Left colon (tissue), 2 donors: ENCODE results near the gene JKAMP. TPM values are rescaled to one million over a fixed set of nuclear protein-coding genes. Genes with fewer than 3 reads are reported as not detected.

Source experiments
- ATAC-seq: fragments of 200-7000 bp; cut with Tn5 transposase; one replicate; pipeline ENCODE4 v1.9.1; 2020; ENCODE audit warnings: mild to moderate bottlenecking, moderate library complexity
- DNase-seq, 2 donors: peaks; one replicate each; pipeline ENCODE4 v3.0.0-alpha.2; 2020
- intact Hi-C, 2 donors: fragments of 100-400 bp; cut with DNase I in 1 of 2; cut with micrococcal nuclease in 1 of 2; formaldehyde crosslinking; loops; one replicate each; pipeline versions ENCODE4 v1.11.2 to v1.14.0; 2022; cut with DNase I, micrococcal nuclease
- total RNA-seq, 2 donors: library from RNA; stranded (reverse); fragmentation: NEBNext Ultra II Directional; extraction: Animal tissue kit (Norgen Biotek cat#: 25700); gene quantifications; one replicate each; pipeline ENCODE4 v1.2.1, GENCODE V29; 2021
- donor health status: DM: no; HTN: no; CAD: no.
- donor health status: DM: yes; HTN: yes; CAD: no.

The JKAMP gene
- total RNA-seq, 2 donors from 2014 or later: 33.6 to 40.8 TPM

DNA sequence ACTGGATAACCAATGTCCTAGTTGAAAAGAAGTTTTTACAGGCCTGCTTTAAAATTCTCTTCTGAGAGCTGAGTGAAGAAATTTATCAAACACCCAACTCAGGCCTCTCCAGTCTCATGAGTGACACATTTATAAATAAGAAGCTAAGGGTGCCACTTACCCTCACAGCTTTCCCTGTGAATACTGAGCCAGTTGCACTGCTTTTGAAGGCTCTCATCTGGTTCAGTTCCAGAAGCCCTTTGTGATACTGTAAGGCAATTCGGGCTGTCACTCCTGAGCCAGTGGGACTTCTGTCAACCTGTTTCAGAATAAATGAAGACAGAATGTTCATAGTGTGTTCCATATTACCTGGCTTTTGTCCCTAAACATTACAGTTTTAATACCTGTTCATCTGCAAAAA, 8.6 kb upstream of the JKAMP start:
- DNase-seq (no peak), ATAC-seq (no peak)
- intact Hi-C loops: no loop called here

DNA sequence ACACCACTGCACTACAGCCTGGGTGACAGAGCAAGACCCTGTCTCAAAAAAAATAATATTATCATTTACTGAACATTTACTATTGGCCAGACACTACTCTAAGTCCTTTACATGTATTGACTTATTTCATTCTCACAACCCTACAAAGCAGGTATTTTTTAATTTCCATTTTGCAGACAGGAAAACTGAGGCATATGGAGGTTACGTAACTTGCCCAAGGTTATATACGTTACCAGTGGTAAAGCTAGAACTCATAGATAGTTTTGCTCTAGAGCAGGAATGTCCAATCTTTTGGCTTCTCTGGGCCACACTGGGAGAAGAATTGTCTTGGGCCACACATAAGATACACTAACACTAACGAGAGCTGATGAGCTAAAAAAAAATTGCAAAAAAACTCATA, 5.8 kb upstream of the JKAMP start:
- DNase-seq (no peak), ATAC-seq (no peak)
- intact Hi-C loops: no loop called here

DNA sequence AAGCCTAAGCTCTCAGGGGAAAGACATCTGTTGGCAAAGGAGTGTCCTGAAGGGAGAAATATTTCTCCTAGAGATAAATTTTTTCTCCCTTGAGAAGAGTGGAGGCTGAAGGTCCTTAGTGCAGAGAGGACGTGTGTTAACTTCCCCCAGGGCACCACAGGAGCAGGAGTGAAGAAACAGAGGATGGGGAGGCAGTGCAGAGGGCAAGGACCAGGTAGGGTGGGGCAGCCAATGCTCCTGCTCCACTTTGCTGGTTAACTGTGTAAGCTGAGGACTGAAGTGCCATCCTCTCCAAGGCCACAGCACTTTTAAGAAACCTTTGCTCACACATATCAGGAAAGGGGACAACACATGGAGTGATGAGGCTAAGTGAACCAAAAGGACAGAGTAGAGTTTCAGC, 4.2 kb upstream of the JKAMP start:
- ATAC-seq: no peak
- intact Hi-C loops: no loop called here
- no peak for DNase-seq

DNA sequence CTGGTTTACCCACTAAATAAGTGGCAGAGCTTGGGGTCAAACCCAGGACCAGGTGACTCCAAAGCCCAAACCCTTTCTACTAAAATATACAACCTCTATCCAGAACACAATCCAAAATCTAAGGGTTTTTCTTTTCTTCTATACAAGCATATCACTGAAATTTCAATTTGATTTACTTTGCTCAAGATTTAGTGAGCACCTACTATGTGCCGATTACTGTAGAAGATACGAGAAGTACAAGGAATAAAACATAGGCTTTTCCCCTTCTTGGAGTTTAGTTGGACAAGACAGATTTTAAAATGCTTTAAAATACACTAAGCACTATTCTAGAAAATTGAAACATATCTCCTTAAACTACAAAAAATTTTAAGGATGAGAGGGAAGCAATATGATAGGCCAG, 2.9 kb upstream of the JKAMP start:
- DNase-seq: no peak
- intact Hi-C loops: no loop called here
- ATAC-seq: no peak

DNA sequence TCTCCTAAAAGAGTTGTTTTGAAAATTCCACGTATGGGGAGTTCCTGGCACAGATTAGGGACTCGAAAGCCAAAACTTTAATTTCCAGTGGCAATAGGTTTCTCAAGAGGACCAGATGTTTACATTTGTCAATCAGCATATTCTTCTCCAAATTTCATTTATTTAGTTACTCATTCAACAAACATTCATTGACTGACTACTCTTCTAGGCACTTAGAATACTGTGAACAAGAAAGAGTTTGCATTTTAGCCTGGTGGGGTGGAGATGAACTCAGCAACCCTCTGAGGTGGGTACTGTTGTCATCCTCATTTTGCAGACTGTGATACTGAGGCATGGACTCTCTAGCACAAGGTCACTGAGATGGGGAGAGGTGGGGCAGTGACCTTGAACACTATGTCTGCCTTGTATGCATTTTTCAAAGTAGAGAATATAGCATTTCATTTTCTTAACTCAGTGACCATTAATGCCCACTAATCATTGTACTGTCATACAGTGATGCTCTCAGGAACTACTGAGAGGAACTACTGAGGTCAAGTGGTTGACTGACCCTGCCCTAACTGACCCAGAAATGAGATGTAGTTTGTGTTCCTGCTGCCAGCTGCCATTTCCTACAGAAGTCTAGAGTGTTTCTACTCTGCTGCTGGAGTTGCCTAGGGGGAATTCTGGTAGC, 2.3 kb upstream of the JKAMP start:
- no peak for DNase-seq
- no peak for ATAC-seq
- intact Hi-C loops: no loop called here

DNA sequence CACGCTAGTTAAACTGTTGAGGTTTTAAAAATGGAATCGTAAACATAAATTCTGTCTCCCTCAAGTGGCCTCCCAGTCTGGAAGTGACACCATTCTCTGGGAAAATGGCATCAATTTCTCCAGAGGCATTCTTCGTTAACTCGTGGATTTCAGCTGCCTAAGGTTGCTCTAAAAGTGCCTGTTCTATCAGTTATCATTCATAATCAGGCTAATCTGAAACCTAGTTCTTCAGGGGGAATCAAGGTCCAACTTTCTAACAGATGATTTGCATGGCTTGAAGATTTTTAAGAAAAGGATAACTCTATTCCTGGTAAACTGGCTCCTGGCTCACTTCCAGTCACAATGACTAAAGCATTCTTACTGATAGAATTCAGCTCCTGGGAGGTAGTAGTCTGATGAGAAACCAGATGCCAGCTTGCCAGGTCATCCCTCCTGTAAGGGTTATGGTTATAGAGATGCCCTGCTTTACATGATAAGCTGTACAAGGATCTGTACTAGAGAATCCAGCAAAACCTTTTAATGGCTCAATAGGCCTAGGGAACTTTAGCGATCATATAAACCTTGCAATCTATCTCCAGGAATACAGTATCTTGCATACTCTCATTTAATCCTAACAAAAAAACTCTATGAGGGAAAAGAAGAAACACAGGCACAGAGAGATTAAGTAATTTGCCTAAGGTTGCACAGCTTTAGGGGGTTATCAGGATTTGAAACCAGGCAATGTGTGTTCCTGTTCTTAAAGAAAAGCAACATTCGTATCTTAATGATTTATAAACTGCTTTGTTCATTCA, 1.6 kb upstream of the JKAMP start:
- intact Hi-C loops: no loop called here
- DNase-seq (no peak), ATAC-seq (no peak)

DNA sequence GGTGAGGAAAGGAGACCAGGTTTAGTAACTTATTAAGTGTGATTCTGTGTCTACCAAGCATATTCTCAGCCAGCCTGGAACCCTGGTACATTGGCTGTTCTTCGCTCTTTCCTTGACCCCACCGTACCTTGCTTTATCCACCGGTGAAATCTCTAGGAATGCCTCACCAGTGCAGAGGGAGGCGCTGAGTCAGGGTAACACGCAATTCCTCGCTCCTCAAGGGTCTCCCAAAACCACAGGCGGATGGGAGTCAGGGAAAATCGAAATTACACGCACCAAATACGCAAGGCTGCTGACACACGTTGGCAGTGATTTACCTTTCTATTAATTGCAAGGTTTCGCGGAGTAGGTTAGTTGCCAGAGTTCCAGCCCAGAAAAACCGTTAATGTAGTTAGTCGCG, 954 bp upstream of the JKAMP start:
- ATAC-seq: no peak
- intact Hi-C loops: no loop called here
- DNase-seq: no peak

DNA sequence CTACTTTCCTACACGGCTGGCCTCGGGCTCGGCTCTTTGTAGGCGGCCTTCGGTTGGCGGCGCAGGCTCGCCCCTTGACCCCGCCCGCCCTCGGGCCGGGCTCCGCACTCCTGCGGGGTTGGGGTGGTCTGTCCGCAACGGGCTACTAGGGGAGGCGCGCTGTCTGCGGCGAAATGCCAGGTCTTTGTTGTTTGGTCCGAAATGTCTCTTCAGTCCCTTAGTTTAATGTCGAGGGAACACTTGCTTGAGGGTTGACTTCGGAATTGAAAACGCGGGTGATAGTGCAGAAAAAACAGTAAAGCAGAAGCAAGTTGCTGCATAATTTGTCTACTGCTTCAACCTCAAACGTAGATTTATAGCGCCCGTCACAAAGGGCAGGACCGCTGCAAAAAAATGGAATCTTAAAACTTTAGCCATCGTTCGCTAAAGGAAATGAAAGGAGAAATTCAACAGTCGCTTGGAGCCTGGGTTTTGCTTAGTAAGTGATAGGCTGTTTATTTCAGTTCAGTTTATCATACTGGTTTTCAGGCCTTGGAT, 390 bp downstream of the JKAMP start:
- DNase-seq: no peak
- ATAC-seq: peak; percentile 58
- intact Hi-C loops: no loop called here

DNA sequence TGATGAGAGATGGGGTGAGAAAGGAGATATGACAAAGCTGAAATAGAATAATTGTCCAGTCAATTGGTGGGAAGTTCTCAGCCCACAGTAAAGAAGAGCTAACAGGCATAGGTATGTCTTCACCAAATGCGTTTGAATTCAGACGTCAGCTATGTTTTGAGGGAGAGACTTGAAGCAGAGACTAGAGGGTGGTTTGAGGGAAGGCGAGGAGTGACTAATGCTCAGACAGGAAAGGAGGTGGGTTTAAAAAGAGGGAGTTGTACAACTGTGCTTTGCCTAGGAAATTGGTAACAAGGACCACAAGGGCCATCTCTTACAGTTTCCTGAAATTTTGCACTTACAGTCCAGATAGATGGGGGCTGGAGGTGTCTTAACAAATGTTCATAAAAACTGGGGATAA, 6.4 kb downstream of the JKAMP start:
- no peak for DNase-seq
- intact Hi-C loops: no loop called here
- no peak for ATAC-seq

DNA sequence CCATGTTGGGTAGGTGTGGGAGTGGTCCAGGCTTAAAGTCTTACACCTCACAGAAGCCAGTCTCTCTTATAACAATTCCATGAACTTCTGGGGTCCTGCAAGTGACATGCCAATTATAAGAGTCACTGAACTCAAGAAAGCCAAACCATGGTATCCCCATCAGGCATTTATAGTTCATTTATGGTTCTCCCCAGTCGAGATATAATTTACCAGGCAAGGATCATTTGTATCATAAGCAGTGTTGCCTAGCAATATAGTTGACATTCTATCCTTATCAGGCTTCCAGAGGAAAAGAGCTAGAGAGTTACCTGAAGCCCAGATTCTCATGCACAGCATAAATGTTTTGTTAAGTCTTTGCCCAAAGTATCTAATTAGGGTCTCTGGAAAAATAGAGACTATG, 8.1 kb downstream of the JKAMP start:
- intact Hi-C loops: no loop called here
- DNase-seq (no peak), ATAC-seq (no peak)

DNA sequence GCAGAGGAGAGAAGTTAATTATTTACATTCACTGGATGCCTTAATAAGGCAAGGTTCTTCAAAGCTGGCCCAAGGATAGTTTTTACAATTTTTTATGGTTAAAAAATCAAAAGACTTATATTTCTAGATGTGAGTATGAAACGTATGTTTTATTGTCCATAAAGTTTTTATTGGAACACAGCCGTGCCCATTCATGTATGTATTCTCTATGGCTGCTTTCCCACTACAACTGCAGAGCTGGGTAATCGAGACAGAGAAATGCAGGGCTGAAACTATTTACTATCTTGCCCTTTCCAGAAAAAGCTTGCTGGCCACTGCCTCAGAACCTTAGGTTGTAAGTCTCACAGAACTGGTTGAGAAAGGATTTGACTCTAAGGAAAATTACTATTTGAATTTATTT, 16.4 kb downstream of the JKAMP start:
- DNase-seq: no peak
- intact Hi-C loops: no loop called here
- ATAC-seq: peak; percentile 93

DNA sequence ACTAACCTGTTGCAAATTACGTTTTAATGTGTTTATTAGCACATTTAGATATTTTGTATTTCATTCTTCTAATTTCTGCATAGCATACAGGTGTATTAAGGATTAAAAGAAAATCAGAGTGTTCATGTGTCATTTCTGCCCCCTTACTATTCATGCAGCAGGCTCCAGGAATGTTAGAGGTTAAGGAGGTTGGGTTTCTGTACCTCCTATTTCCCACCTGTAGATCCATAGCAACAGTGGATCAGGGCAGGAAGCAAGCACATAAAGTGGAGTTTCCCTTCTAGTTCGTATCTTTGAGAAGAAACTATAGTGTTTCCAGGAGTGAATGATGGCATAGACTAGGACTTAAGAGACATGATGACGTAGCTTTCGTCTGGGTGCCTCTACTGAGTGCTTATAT, 18.9 kb downstream of the JKAMP start:
- no peak for DNase-seq
- intact Hi-C loops: no loop called here
- ATAC-seq: no peak

DNA sequence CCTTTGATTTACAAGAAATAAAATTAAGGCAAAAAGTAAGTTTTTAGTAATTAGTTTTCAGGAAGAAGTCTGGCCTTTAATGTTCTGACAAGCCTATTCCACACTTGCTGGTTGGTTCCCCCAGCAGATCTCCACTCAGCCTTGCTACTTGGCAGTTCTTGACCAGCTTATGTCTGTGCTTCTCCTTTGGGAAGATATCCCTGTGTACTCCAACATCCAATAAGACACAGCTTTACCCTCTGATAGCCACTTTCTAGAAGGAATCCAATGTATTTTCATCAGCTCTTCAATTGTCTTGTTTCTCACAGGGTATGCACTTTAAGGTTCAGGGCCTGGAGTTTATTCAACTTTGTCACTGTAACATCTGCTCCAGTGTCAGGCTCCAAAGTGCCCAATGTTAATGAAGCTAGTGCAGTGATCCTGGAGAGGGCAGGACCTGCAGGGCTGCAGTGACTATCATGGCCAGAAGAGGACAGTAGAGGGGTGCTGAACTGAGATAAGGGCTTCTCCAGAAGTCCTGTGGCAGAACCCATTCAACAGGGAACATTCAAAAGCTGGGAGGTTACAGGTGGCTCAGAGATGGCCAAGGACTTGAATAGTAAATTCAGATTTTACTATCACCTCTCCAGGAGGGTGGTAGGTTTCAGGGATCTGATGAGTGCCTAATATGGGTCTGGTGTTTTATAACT, 22.9 kb downstream of the JKAMP start:
- peak; percentile 92 for ATAC-seq
- intact Hi-C loops: no loop called here
- DNase-seq: peak; percentile 69 to 78

DNA sequence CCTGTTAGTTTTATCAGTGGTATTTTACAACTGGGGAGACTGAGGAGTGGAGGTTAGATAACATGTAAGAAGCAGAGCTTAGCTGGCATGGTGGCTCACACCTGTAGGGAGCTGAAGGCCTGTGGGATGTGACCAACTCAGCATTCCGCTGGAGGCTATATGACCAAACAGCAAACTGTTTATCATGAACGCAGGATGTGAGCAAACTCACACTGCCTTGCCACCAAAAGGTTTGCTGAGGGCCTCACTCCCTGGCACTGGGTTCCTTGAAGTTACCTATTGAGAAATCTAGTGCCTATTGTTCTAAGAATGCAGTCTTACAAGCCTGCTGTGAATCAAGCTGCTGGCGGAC, 23.4 kb downstream of the JKAMP start:
- DNase-seq (no peak), ATAC-seq (no peak)

DNA sequence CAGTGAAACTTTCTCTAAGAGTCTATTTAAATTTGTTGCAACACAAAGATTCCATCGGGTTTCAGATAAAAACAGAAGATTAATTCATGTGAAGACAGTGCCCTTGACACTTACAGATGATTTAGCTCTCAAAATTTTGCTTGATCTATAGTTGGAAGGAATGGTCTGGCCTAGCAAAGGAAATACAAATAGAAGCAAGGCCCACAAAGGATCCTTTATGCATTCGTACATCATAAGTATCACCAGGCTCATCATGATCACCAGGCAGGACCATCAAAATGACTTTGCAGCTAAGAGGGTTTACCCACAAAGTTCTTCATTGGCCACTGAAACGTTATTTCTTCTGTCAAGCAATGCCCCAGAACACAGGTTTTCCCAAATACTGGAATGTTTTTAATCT, 24.8 kb downstream of the JKAMP start:
- no peak for DNase-seq
- no peak for ATAC-seq
- intact Hi-C loops: no loop called here

More for the DNA sequence above, 23.4 kb downstream of the JKAMP start:
- intact Hi-C loops: no loop called here

DNA sequence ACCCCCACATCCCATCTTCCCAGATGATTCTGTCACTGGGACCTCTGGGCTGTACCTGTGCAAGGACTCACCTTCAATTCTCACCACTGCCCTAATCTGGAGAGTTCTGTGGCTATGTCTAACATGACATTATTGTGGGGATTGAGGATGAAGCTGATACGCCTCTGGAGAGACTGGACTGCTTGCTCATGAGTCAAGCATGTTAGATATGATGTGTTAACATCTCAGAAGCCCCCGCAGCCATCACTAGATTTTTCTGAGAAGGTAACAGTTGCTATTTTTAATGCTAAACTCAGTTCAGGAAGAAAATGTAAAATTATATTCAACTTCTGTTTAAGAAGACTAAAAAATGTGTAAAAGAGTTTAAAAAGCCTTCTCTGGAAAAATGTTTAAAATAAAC, 25.7 kb downstream of the JKAMP start:
- no peak for DNase-seq
- intact Hi-C loops: no loop called here
- ATAC-seq: no peak

DNA sequence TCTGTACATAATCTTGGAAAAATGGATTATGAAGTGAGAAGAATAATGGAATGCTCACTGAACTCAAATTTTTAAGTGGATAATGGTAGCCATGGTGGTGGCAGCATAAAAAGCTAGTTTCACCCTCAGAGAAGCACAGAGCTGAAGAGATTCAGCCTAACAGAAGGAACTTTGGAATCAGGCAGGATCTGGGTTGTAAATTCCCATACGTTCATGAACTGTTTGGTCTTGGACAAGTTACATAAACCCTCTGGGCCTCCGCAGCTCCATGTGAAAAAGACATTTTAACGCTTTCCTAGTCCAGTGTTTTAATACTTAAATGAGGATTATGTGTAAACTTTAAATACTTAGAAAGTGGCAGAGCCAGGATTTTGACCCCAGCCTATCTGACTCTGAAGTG, 26.6 kb downstream of the JKAMP start:
- intact Hi-C loops: no loop called here
- ATAC-seq (peak; percentile 82), DNase-seq (no peak)

DNA sequence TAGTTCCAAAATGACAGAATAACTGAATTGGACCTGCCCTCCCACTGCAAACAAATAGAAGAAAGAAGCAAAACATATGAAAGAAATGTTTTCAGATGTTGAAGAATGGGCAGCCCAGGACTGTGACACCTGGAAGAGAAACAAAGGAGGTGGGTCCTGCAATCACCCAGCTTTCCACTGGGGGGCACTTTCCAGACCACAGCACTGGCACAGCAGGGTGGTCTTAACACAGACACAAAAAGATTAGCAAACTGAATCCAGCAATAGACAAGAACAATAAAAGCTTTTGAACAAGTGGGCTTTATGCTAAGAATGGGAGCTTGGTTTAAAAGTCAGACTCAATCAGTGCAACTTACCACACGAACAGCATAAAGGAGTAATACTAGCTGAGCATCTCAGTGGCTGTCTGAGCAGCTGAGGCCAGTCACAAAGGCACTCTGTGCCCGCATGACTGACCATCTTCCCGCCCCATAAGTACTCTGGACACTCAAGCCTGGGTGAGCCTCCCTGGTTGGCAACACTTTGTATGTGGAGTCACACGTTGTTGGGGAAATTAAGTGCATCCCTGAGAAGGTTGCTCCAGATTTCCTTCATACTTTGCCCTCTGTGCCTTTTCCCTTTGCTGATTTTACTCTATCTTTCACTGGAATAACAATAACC, 27.7 kb downstream of the JKAMP start:
- DNase-seq (no peak), ATAC-seq (peak; percentile 22)
- intact Hi-C loops: no loop called here

DNA sequence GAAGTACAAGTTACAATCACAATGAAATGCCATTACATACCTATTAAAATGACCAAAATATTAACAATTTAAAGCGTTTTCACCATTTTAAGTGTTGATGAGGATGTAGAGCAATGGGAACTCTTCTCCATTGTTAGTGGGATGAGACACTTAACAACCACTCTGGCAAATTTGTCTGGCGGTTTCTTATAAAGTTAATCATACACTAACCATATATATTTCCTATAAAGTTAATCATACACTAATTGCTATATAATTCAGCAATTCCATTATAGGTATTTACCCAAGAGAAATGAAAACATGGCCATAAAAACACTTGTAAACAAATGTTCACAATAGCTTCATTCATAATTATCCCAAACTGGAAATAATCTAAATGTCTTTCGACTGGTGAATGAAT, 35.9 kb downstream of the JKAMP start:
- DNase-seq (no peak), ATAC-seq (peak; percentile 80)
- intact Hi-C loops: no loop called here

DNA sequence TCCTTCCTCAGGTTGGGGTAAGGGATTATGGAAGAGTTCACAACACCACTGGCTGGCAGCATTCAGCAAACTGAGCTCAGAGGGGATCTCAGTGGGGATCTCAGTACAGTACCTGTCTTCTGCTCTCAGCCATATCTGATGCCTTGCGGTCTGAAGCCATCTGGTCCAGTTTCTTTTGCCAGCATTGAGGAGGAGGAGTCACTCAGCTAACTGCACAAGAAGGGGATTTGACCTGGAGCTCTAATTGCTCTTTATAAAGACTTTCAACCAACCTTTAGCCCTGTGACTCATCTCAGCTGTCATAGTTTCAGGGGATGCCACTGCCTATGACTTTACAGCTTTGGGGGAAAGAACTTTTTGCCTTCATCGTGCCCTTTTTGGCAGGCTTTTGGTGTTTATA, 44.9 kb downstream of the JKAMP start:
- intact Hi-C loops: no loop called here
- ATAC-seq (peak; percentile 49), DNase-seq (no peak)
